ENCODE data around the gene LPAR1. TPM values are rescaled to one million over a fixed set of nuclear protein-coding genes. Genes with fewer than 3 reads are reported as not detected.
"Not testable (repeated sequence)": the region's sequence is repeated elsewhere in the genome, so short reads cannot be mapped to it uniquely, and the experiment has no call there.

The LPAR1 gene
- total RNA-seq, 1 donor from 2014 or later, result 16.7 TPM

DNA sequence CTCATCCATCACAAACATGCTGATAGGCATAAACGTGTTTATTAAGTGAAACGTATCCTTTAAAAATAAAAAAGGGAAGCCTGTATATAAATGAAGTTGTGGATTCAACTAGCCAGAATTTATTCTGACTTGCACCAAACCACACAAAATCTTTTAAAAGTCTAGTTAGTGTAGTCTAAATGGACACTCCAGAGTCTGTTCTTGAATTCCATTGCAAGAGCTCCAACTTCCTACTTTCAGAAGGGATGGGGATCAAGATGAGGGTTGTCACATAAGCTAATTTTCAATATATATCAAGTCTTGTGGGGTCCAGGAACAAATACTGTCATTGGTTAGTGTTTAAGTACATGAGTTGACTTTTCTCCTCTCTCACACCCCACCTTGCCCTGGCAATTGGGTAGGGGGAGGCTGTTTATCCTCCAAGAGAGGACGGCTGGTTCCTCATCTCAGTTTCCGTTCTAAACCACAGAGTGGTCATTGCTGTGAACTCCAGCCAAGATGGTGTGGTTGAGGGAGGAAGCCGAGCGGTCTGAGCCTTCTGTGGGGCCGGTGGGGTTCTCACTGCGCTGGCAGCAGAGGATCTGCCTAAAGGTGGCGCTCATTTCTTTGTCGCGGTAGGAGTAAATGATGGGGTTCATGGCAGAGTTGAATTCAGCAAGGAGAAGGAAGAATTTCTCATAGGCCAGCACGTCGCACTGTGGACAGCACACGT, 163.2 kb downstream of the LPAR1 start:
- peak; percentile 44 for DNase-seq (ENCODE audit: low spot score)

DNA sequence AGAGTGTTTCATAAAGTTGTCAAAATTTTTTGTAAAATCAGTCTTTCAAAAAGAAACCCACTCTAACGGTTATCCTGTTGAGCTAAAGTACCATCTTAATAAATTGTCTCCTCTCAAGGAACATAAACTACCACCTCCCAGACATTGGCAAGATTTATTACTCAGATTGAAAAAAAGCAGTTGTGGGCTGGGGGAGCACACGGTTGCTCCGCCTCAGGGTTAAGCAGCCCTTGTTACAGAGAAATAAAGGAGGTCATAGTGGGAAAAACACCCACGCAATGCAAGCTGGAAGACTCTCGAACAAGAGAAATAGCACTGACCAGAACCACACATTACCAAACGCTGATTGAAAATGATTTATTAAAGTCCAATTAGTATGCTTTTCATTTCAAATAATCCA, 165.3 kb downstream of the LPAR1 start:
- DNase-seq (ENCODE audit: low spot score), result no peak

DNA sequence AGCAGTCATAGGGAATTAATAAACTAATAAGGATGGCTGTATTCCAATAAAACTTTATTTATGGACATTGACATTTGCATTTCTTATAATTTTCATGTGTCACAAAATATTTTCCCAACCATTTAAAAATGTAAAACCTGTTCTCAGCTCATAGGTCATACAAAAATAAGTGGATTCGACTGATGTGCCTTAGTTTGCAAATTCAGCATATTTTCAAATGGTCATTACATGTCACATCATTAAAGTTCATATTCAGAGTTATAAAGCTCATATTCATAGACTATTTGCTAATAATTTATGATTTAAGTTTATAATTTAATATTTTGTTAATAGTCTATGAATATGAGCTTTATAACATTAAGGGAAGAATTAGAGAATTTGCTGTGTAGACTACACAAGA, 166.5 kb downstream of the LPAR1 start:
- no peak for DNase-seq (ENCODE audit: low spot score)

DNA sequence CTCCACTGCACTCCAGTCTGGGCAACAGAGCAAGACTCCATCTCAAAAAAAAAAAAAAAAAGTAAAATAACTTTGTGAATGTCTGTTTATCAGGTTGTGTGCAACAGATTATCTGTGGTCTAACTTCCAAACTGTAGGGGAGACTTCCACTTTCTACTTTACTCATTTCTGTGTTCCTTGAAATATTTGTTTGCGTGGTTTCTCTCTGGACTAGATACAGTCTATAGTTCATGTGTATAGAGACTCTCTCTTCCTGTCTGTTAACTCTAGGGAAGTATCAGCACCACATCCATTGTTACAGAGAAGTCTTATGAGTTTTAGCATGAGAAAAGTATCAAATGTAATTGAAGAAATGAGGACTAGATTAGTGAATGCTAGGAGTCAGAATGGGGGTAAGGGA, 168.3 kb downstream of the LPAR1 start:
- DNase-seq (ENCODE audit: low spot score), result no peak

DNA sequence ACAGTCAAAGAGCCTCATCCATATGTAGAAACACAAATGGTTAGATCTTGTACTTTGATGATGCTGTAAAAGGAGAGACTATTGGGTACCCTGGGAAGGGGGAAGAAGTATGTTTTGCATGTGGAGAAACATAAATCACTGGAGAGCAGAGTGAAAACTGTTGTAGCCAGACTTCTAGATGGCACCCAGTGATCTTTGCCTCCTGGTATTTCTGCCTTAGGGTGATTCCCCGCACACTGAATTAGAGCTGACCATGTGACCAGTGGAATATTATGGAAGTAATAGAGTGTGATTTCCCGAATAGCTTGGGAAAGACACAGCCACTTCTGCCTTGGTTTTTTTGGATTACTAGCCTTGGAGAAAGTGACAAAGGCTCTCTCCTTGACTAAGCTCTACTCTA, 174.3 kb downstream of the LPAR1 start:
- no peak for DNase-seq (ENCODE audit: low spot score)

DNA sequence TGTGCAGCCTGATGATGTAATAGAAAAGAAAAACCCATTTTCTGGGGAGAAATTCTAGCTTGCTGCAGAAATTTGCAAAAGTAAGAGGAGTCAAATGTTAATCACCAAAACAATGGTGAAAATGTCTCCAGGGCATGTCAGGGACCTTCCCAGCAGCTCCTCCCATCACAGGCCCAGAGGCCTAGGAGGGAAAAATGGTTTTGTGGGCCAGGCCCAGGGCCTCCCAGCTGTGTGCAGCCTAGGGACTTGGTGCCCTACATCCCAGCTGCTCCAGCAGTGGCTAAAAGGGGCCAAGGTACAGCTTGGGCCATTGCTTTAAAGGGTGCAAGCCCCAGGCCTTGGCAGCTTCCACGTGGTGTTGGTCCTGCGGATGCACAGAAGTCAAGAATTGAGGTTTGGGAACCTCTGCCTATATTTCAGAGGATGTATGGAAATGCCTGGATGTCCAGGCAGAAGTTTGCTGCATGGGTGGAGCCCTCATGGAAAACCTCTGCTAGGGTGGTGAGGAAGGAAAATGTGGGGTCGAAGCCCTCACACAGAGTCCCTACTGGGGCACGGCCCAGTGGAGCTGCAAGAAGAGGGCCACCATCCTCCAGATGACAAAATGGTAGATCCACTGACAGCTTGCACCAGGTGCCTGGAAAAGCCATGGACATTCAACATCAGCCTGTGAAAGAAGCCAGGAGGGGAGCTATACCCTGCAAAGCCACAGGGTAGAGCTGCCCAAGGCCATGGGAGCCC, 176.7 kb downstream of the LPAR1 start:
- DNase-seq (ENCODE audit: low spot score), result not testable (repeated sequence)

DNA sequence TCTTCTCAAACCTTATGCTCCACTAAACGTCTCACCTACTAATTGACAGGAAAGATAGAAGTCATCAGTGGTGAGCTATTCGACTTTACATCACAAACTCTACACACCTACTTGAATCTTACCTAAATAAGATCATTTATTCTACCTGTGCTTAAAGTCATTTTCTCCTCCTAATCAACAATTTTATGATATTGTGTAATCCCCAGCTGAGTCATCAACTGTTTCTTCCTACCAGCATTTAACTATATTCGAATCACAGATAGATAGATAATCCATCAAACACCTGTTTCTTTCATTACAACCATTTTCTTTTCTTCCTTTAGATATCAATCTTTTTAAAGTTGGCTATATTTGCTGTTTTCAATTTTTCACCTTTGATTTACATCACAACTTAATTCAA, 181.5 kb downstream of the LPAR1 start:
- DNase-seq (ENCODE audit: low spot score), result no peak

DNA sequence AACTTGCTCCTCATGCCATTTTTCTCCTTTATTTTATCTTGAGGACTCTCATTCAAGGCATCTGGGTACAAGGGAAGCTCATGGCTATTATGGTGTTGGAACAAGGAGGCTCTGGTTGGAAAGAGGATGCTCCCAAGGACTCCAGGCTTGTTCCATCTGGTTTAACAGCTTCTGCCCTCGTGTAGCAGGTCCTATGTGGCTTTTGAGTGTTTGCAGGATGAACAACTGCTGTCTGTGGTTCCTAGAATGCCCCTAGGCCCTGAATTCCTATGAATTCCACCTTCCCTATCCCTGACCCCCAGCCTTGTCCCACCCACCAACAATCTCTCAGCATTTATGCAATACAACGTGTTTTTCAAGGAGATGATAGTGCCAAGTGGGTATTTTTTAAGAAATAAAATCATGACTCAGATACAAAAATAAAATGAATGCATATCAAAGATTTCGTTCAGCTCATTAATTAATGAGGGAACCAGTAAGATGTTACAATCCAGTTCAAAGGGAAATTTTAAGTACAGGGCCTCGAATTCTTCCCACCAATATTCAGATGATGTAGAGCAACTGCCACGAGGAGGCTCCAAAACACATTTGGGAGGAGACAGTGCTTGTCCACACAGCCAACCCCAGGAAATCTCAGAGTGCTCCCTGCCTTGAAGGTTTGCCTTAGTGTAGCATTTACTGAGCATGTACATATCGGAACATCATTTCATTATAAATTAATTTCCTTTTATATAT, 187.7 kb downstream of the LPAR1 start:
- no peak for DNase-seq (ENCODE audit: low spot score)

DNA sequence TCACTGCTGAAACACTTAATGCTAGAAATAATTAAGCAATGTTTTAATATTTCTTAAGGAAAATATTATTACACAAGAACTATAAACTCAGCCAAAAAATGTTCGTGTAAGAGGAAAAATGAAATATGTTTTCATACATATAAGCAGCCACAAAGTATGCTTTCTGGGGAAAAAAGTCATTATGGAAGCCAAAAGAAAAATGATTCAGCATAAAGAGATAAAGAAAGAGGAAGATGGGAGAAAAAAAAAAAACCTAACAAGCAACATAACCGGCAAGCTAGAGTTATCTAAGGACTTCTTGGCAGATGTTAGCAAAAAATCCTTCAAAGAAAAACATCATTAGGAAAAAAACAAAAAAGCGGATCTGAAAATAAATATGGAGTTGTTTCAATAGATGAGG, 190.6 kb downstream of the LPAR1 start:
- DNase-seq (ENCODE audit: low spot score), result no peak

DNA sequence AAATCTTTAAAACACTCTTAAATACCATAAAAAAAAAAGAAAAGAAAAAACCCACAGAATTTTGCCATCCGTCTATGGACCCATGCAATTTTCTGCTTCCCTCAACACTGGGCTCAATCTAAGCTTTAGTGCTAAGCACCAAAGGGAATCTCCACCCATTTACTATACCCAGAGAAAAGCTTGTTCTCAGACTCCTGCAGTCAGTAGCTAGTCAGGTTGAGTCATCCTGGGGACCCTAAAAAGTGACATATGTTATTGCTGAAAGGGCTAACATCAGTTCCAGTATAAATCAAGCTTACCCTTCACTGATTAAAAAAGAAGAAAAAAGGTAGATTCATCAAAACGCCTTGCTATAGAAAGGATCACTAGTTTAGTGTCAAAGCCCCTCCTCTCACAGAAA, 192.1 kb downstream of the LPAR1 start:
- DNase-seq (ENCODE audit: low spot score), result no peak

DNA sequence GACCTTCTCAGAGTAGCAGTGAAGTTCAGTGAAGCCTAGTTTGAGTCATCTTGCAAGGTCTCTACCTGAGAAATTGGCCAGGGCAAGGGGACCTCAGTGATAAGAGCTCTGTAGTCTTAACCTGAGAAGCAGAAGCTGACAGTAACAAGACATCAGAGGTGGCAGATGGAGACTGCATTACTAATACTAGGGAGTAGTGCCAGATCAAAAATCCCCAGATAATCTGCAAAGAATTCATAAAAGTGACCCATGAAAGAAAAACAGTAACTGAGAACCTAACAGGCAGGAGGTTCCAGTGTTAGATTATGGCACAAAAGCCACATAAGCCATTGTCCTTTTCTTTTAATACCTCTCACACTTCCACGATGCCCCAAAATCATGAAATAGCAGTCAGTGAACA, 194.1 kb downstream of the LPAR1 start:
- no peak for DNase-seq (ENCODE audit: low spot score)

DNA sequence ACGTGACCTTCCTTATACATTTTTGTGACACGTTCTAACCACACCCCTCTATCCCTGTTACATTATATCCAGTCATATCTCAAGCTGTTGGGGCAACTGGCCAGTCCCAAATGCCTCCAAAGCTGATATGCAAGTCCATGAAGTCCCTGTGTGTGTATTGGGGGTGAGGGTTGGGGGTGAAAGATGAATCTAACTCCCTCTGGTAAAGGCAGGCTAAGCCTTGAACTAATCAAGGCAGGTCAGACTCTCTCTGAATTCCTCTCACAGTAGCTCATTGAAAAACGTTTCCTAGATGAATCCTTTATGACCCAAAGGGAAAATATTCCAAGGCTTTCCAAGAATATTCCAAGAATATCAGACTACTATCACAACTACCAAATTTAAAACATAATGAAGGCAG, 195.3 kb downstream of the LPAR1 start:
- no peak for DNase-seq (ENCODE audit: low spot score)

DNA sequence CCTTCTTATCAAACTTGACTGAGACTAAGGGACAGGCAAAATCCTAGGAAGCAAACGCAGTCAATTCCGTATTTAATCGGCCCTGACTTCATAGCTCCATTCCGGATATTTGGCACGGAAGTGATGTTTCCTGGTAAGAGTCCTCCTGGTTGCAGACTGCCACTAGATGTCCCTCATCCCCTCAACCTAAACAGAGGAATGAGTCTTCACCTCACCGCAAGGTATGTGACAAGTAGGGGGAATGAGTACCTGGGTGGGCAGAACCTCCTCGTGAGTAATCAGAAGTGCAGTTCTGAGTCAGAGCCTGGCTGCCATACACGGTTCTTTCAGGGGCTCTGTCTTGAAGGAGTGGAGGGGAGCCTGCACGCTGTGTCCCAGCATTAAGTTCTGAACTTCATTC, 196.1 kb downstream of the LPAR1 start:
- DNase-seq (ENCODE audit: low spot score), result no peak

DNA sequence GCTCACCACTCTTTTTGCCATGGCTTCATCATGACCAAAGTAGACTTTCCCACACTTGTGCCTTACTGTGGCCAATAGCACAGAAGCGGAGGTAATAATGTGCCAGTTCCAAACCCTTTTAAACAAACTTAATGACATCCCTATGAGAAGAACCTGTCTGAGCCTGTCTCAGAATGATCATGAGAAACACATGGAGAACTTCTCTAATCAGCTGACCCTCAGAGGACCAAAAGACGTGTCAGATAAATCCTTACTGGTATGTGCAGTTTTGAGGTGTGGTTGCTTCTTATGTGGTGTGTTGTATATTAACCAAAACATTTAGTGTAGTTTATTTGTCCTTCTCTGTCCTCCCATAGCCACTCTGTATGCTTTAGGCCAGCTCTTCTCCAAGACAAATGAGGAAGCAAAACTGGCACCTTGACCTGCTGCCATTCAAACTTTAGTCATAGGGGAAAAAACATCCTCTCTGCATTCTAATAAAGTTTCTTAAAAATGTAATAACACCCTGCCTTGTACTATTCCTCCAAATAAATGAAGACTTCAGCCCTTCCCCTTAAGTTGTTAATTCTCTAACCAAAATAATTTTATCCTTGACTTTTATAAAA, 200.8 kb downstream of the LPAR1 start:
- DNase-seq (ENCODE audit: low spot score), result no peak

DNA sequence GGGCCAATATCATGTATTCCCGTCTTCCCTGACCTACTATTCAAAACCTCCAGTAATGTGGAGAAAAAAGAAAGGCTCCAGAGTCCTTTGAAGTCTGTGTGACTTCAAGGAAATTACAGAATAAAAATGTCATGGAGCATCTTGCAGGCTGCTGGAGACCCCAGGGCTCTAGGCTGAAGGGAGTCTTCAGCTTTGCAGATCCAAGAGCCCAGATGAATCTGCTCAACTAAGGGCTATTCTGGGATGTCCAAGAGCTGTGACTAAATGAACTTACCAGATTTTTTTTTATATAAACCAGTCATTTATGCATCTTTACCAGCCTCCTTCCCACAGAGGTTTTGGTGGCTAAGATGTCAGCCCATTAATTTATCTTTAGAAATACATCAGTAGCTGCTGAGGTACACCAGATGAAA, 202.4 kb downstream of the LPAR1 start:
- DNase-seq (ENCODE audit: low spot score), result no peak

DNA sequence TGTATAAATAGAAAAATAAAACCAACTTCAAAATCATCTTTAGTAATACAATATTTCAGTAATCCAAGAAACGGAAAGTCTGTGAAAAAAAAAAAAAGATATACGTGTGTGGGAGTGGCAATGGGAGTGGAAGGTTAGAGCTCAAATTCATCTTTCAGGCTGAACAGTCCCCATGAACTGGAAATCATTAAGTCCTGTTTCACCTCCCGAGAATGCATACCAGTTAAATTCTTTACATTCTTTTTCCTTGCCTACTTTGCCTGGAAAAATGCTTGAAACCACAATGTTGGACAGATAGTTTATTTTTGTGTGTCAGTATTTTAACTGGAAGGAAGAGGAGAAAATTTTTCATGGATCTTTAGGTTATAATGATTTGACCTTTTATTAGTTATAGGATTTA, 202.9 kb downstream of the LPAR1 start:
- DNase-seq (ENCODE audit: low spot score), result no peak

DNA sequence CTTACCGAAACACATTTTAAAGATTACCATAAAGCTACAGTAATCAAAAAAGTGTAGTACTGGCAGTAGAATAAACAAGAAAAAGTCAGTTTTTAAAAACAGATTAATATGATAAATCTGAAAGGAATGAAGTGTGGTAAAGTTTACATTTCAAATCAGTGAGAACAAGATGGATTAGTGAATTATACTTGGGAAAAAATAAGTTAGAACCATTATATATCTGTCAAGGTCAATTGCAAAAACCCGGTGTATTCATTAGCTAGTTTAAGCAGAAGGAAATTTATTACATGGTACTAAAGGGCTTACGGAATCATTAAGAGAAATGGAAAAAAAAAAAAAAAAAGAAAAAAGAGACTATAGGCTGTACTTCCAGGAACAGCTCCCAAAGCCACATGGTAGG, 205.3 kb downstream of the LPAR1 start:
- no peak for DNase-seq (ENCODE audit: low spot score)

DNA sequence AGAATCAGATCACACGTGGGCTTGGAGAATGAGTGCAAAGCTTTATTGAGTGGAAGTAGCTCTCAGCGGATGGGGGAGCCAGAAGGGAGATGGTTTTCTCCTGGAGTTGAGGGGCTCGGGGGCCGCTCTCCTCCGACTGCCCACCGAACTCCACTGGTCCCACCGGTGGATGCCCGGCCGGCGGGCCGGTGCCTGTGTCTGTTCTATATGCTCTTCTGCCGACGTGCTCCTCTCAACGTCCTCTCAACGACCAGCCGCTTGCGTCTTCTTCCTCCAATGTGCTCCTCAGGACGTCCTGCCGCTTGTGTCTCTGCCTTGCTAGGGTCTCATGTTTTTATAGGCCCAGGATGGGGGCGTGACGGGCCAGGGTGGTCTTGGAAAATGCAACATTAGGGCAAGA, 207.8 kb downstream of the LPAR1 start:
- no peak for DNase-seq (ENCODE audit: low spot score)

DNA sequence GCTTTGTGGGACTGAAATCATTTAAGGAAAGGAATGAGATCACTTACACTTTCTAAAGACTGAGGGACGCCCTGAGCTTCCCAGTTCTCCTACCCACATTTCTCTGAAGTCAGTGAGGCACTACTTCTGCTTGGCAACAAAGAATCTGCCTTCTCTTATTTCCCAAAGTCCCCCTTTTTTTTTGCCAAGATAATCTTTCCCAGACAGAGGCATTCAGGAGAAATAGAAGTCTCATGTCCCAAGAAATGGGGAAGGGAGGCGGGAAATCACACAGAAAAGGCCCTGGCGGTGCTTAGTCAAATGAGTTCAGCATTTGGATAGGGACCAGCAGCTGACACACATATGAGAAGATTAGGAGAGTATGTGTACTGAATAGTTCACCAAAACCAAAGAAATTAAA, 210.0 kb downstream of the LPAR1 start:
- DNase-seq (ENCODE audit: low spot score), result no peak

DNA sequence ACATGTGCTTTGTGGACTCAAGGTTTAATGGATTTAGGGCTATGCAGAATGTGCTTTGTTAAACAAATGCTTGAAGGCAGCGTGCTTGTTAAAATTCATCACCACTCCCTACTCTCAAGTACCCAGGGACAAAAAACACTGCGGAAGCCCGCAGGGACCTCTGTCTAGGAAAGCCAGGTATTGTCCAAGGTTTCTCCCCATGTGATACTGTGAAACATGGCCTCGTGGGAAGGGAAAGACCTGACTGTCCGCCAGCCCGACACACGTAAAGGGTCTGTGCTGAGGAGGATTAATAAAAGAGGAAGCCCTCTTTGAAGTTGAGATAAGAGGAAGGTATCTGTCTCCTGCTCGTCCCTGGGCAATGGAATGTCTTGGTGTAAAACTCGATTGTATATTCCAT, 211.9 kb downstream of the LPAR1 start:
- not testable (repeated sequence) for DNase-seq (ENCODE audit: low spot score)

DNA sequence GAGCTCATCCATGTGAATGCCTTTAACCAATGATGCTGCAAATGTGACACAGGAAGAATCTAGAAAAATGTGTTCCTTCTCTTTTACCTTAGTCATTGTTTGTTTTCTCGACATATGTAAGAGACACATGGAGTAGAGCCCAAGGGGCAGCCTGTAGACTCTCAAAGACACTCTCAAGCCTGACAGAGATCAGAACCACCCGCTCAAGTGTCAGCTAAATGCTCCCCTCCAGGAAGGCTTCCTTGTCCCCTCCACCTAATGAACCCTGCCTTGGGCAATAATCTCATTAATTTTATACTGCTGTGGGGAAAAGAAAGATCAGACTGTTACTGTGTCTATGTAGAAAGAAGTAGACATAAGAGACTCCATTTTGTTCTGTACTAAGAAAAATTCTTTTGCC, 212.3 kb downstream of the LPAR1 start:
- no peak for DNase-seq (ENCODE audit: low spot score)

DNA sequence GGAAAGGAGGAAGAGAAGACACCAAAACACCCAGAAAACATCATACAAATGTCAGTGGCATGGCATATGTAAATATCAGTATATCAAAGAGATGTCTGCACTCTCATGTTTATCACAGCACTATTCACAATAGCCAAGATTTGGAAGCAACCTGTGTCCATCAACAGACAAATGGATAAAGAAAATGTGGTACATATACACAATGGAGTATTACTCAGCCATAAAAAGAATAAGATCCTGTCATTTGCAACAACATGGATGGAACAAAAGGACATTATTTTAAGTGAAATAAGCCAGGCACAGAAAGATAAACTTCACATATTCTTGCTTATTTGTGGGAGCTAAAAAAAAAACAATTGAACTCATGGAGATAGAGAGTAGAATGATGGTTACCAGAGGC, 213.1 kb downstream of the LPAR1 start:
- DNase-seq (ENCODE audit: low spot score), result not testable (repeated sequence)

Data from mucosa of gallbladder (tissue), 1 donor.